SU-DHL-6 (cell line): Measurements from ENCODE around the gene RASGRP2.

Experiments
- H2AFZ ChIP-seq: fragments of 200-600 bp; sonication (generic); 2 replicates; pipeline ENCODE4 v1.6.1; 2014; ENCODE audit warnings: low read depth, mild to moderate bottlenecking, moderate library complexity, mixed read lengths, antibody characterized with exemption, low read length; ENCODE audit not compliant: severe bottlenecking
- H3F3A ChIP-seq: fragments of 200-600 bp; shearing (Covaris generic); 2 replicates; pipeline ENCODE4 v1.6.0; 2016; ENCODE audit warnings: antibody characterized with exemption, mild to moderate bottlenecking; ENCODE audit not compliant: insufficient read depth
- H3K27ac ChIP-seq: fragments of 200-600 bp; sonication (generic); 2 replicates; pipeline ENCODE4 v1.5.1; 2016; ENCODE audit warnings: low read depth, mild to moderate bottlenecking, low read length, moderate library complexity, mixed read lengths
- H3K27me3 ChIP-seq: fragments of 200-600 bp; sonication (generic), shearing (Covaris generic); 2 replicates; pipeline ENCODE4 v1.6.0; 2014; ENCODE audit warnings: mild to moderate bottlenecking, low read length
- H3K36me3 ChIP-seq: fragments of 200-600 bp; sonication (generic); 2 replicates; pipeline ENCODE4 v1.6.1; 2014; ENCODE audit warnings: mild to moderate bottlenecking, low read length, mixed read lengths
- H3K4me2 ChIP-seq: fragments of 300-600, 200-600 bp; shearing (Covaris generic), sonication (generic); 2 replicates; pipeline ENCODE4 v1.6.0; 2014; ENCODE audit warnings: low read length, low read depth, mild to moderate bottlenecking; ENCODE audit not compliant: poor library complexity, severe bottlenecking
- H3K4me3 ChIP-seq: fragments of 200-600 bp; sonication (generic); 2 replicates; pipeline ENCODE4 v1.5.1; 2014; ENCODE audit warnings: antibody characterized with exemption, low read length, mild to moderate bottlenecking, mixed read lengths; ENCODE audit not compliant: insufficient read depth, poor library complexity, severe bottlenecking
- H3K79me2 ChIP-seq: fragments of 200-600 bp; sonication (generic); 2 replicates; pipeline ENCODE4 v1.6.1; 2014; ENCODE audit warnings: mild to moderate bottlenecking, low read length, moderate library complexity; ENCODE audit not compliant: insufficient read depth
- H3K9ac ChIP-seq: fragments of 200-600 bp; sonication (generic); 2 replicates; pipeline ENCODE4 v1.7.0; 2014; ENCODE audit warnings: mild to moderate bottlenecking, low read length
- H3K9me2 ChIP-seq: fragments of 200-600 bp; sonication (generic); replicated peaks from 2 replicates; pipeline ENCODE4 v1.6.1; 2014; ENCODE audit warnings: low read length; ENCODE audit not compliant: insufficient read depth
- H3K9me3 ChIP-seq: fragments of 200-600 bp; sonication (generic); 2 replicates; pipeline ENCODE4 v1.6.1; 2014; ENCODE audit warnings: low read length, mixed read lengths; ENCODE audit not compliant: insufficient read depth
- H4K20me1 ChIP-seq: fragments of 200-600 bp; sonication (generic); 2 replicates; pipeline ENCODE4 v1.6.1; 2014; ENCODE audit warnings: low read depth, mild to moderate bottlenecking, antibody characterized with exemption, low read length, moderate library complexity, mixed read lengths
- EZH2phosphoT487 ChIP-seq: fragments of 200-600 bp; sonication (generic), shearing (Covaris generic); conservative IDR thresholded peaks from 2 replicates; pipeline ENCODE4 v1.6.1; 2018; ENCODE audit warnings: mild to moderate bottlenecking, antibody characterized with exemption, low read length, moderate library complexity, mixed read lengths
- TF ChIP-seq, protein P1 (sequence below): fragments of 200-600 bp; sonication (generic); IDR thresholded peaks from one replicate; pipeline ENCODE4 v1.5.1; 2017; ENCODE audit warnings: antibody characterized with exemption, mild to moderate bottlenecking, low read length, moderate library complexity; ENCODE audit not compliant: insufficient read depth, poor library complexity, severe bottlenecking

The RASGRP2 gene

GRCh38 chr11:64778473-64779298 lies 34.7 kb upstream of the RASGRP2 start, which contains the start of gene SF1:
Gene SF1, minus strand, starts transcription at chr11:64778542. Its CDS starts 150 bp downstream, at chr11:64778392.
- Histone ChIP-seq H3K9me3 (no peaks in the 10 kb centered on the region), H3K27ac (peak within 1 kb of the TSS; percentile 91), H3K9me2 (no peaks in the 10 kb centered on the region), H2AFZ (peak within 1 kb of the TSS; percentile 73), H3K36me3 (peaks cover 35% of the 10 kb centered on the region), H3K79me2 (peaks cover 39% of the 10 kb centered on the region), H4K20me1 (peaks cover 35% of the 10 kb centered on the region), H3K4me2 (peak within 1 kb of the TSS; percentile 90), H3F3A (peaks cover 38% of the 10 kb centered on the region), H3K9ac (peak within 1 kb of the TSS; percentile 89), H3K27me3 (no peaks in the 10 kb centered on the region), H3K4me3 (peak within 1 kb of the TSS; percentile 87)
- TF ChIP-seq EZH2phosphoT487, result no peak
- TF ChIP-seq, protein P1, sequence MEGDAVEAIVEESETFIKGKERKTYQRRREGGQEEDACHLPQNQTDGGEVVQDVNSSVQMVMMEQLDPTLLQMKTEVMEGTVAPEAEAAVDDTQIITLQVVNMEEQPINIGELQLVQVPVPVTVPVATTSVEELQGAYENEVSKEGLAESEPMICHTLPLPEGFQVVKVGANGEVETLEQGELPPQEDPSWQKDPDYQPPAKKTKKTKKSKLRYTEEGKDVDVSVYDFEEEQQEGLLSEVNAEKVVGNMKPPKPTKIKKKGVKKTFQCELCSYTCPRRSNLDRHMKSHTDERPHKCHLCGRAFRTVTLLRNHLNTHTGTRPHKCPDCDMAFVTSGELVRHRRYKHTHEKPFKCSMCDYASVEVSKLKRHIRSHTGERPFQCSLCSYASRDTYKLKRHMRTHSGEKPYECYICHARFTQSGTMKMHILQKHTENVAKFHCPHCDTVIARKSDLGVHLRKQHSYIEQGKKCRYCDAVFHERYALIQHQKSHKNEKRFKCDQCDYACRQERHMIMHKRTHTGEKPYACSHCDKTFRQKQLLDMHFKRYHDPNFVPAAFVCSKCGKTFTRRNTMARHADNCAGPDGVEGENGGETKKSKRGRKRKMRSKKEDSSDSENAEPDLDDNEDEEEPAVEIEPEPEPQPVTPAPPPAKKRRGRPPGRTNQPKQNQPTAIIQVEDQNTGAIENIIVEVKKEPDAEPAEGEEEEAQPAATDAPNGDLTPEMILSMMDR, result no peak

DNA sequence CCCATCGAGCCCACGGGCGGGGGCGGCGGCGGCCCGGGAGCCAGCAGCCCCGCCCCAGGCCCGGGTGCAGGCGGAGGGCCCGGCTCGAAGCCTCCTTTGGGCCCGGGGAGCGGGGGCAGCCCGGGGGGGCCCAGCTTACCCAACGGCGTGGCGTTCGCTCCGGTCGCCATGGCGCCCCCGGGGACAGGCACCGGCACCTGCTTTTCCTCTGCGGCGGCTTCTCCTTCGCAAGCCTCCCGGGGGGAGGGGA lies 34.2 kb upstream of the RASGRP2 start:
- Histone ChIP-seq H3K9me3 (no peaks in the 10 kb centered on the region), H2AFZ (no peak overlapping the region), H3K4me2 (peak overlapping the region; percentile 45), H3F3A (peaks cover 43% of the 10 kb centered on the region), H3K4me3 (peak overlapping the region; percentile 77), H3K27ac (peak overlapping the region; percentile 91), H3K9ac (peak overlapping the region; percentile 89), H3K27me3 (no peaks in the 10 kb centered on the region), H3K36me3 (peaks cover 40% of the 10 kb centered on the region), H3K9me2 (no peaks in the 10 kb centered on the region), H4K20me1 (peaks cover 41% of the 10 kb centered on the region), H3K79me2 (peaks cover 44% of the 10 kb centered on the region)
- TF ChIP-seq, protein P1, result no peak
- no peak for TF ChIP-seq EZH2phosphoT487

DNA sequence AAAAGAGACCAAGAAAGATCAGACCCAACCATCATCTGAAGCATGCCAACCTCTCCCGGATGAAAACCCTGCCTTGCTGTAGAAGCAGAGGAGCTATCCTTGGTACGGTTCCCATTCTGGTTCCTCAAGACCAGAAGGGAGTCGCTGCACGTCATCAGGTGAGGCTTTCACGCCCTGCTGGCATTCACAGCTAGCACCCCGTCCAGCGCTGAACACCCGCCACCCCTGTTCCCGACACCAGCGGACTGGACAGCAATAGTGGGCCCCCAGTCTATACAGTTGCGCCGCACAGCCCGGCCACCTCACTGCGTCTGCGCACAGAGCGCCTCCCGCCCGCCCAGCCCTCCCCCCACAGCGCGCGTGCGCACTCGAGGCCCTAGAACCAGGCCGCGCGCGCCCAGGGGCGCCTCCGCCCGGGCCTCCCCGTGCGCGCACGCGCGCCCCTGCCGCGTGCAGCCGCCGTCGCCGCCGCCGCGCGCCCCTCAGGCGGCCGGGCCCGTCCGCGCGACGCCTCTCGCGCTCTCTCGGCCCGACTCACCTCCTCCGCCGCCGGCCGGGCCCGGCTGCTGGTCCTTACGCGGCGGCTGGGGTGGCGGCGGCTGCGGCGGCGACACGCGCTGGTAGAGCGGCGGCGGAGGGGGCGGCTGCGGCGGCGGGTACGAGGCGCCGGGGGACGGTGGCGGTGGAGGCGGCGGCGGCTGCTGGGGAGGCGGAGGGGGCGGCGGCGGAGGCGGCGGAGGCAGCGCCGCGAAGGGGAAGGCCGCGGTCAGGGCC lies 33.7 kb upstream of the RASGRP2 start:
- Histone ChIP-seq H3K4me2 (peak overlapping the region; percentile 90), H2AFZ (no peak overlapping the region), H3K36me3 (peaks cover 45% of the 10 kb centered on the region), H3K9me3 (no peaks in the 10 kb centered on the region), H3K79me2 (peaks cover 49% of the 10 kb centered on the region), H3F3A (peaks cover 47% of the 10 kb centered on the region), H3K9ac (peak overlapping the region; percentile 89), H3K27me3 (no peaks in the 10 kb centered on the region), H4K20me1 (peaks cover 46% of the 10 kb centered on the region), H3K4me3 (peak overlapping the region; percentile 87), H3K27ac (peak overlapping the region; percentile 91), H3K9me2 (no peaks in the 10 kb centered on the region)
- TF ChIP-seq EZH2phosphoT487, result no peak
- TF ChIP-seq, protein P1, result no peak
